Common myeloid progenitor, CD34-positive (primary cell): ENCODE results near the gene HSPA12B.
"Not testable (repeated sequence)": the region's sequence is repeated elsewhere in the genome, so short reads cannot be mapped to it uniquely, and the experiment has no call there.

Source experiments
- CTCF ChIA-PET: fragments of 350-600 bp; sonication (Branson Sonifier 250); formaldehyde crosslinking; loops from one replicate; lab custom pipeline; 2021; ENCODE audit warnings: antibody characterized with exemption; lab: Charles Lee
- POLR2A ChIA-PET: fragments of 350-600 bp; sonication (Branson Sonifier 250); formaldehyde crosslinking; loops from one replicate; lab custom pipeline; 2021; ENCODE audit warnings: antibody characterized with exemption; lab: Charles Lee
- DNase-seq, 3 donors: peaks; one replicate each; pipeline versions ENCODE4 v3.0.0 to v3.0.0-alpha.2; 2013
- H3K27ac ChIP-seq, 2 experiments: 1 replicate in 1 of 2; 2 replicates in 1 of 2; pipeline ENCODE4 v1.7.0; 2013; ENCODE audit warnings: inconsistent platforms in 2 of 2, low read length in 2 of 2, mild to moderate bottlenecking in 2 of 2, low read depth in 1 of 2, moderate library complexity in 1 of 2; ENCODE audit not compliant: severe bottlenecking in 2 of 2, insufficient read depth in 1 of 2, poor library complexity in 1 of 2
- H3K27me3 ChIP-seq, 5 experiments: replicated peaks in 2 of 5; 1 replicate in 3 of 5; 2 replicates in 2 of 5; pipeline versions ENCODE4 v1.6.1 to v1.7.0; 2013; ENCODE audit warnings: low read length in 4 of 5, mild to moderate bottlenecking in 2 of 5, moderate library complexity in 2 of 5, inconsistent platforms in 1 of 5; ENCODE audit not compliant: insufficient read depth in 5 of 5, control insufficient read depth in 4 of 5
- H3K36me3 ChIP-seq, 4 experiments: 1 replicate in 2 of 4; 2 replicates in 2 of 4; pipeline versions ENCODE4 v1.6.1 to v1.7.0; 2013; ENCODE audit warnings: low read length in 3 of 4, control low read depth in 1 of 4, mild to moderate bottlenecking in 1 of 4; ENCODE audit not compliant: control insufficient read depth in 4 of 4, insufficient read depth in 4 of 4
- H3K4me1 ChIP-seq, 4 experiments: 1 replicate in 3 of 4; 2 replicates in 1 of 4; pipeline versions ENCODE4 v1.6.1 to v1.7.1; 2013; ENCODE audit warnings: low read length in 3 of 4, mild to moderate bottlenecking in 3 of 4, control low read depth in 1 of 4, inconsistent platforms in 1 of 4, moderate library complexity in 1 of 4; ENCODE audit not compliant: control insufficient read depth in 4 of 4, insufficient read depth in 4 of 4; ENCODE audit errors: control extremely low read depth in 1 of 4
- H3K4me3 ChIP-seq, 7 experiments: 1 replicate in 4 of 7; 2 replicates in 3 of 7; pipeline versions ENCODE4 v1.5.1 to v1.7.0; 2013; ENCODE audit warnings: mild to moderate bottlenecking in 7 of 7, low read length in 6 of 7, moderate library complexity in 6 of 7, inconsistent platforms in 2 of 7, low read depth in 2 of 7, control low read depth in 1 of 7; ENCODE audit not compliant: insufficient read depth in 4 of 7, control insufficient read depth in 1 of 7; ENCODE audit errors: extremely low read depth in 1 of 7
- H3K9me3 ChIP-seq, 5 experiments: 1 replicate in 4 of 5; 2 replicates in 1 of 5; pipeline versions ENCODE4 v1.6.1 to v1.7.1; 2013; ENCODE audit warnings: low read length in 4 of 5, mild to moderate bottlenecking in 2 of 5, inconsistent platforms in 1 of 5, low read depth in 1 of 5, moderate library complexity in 1 of 5; ENCODE audit not compliant: control insufficient read depth in 4 of 5, insufficient read depth in 2 of 5; ENCODE audit errors: control extremely low read depth in 1 of 5
- WGBS: methylation state at CpG from one replicate; pipeline ENCODE4 v1.1.5; 2013; ENCODE audit not compliant: insufficient coverage; 5-methylcytosine and 5-hydroxymethylcytosine counted together

Gene HSPA12B

GRCh38 chr20:3789201-3789600 lies 56.7 kb downstream of the HSPA12B start:
- ChIA-PET POLR2A (interaction anchor here (0.6 kb wide), 1 partner anchor 15 kb away, joined by 4 read pairs; no protein-coding TSS in a partner anchor), CTCF (interaction anchor here (0.6 to 9.4 kb wide), 5 partner anchors 30 to 138 kb away, joined by 3 to 127 read pairs (median 3); partner anchors contain the start of gene AP5S1)
- H3K9me3 ChIP-seq, H3K27ac ChIP-seq, H3K36me3 ChIP-seq, H3K4me3 ChIP-seq, DNase-seq, H3K27me3 ChIP-seq: not testable (repeated sequence)
- peaks cover 7 to 27% (median 22%) of the 10 kb centered on the region in 4 experiments for H3K4me1 ChIP-seq
- WGBS = 100% methylated on average over 4 of the region's 4 CpGs

- H3K27me3 ChIP-seq, POLR2A ChIA-PET, CTCF ChIA-PET, H3K27ac ChIP-seq, H3K4me3 ChIP-seq, H3K9me3 ChIP-seq, DNase-seq: not testable (repeated sequence)
- H3K36me3 ChIP-seq = peaks cover 0 to 15% (median 3%) of the 10 kb centered on the region in 4 experiments
- no CpG with 5 or more reads among the region's 3 CpGs for WGBS
- peaks cover 0 to 30% (median 23%) of the 10 kb centered on the region in 4 experiments for H3K4me1 ChIP-seq
These were observed 61.7 kb downstream of the HSPA12B start for GRCh38 chr20:3794168-3794567.

GRCh38 chr20:3794701-3795420 lies 62.4 kb downstream of the HSPA12B start:
- Histone ChIP-seq H3K27ac (peak overlapping the region in 1 of 2 experiments; percentile 76), H3K36me3 (peaks cover 0 to 21% (median 3%) of the 10 kb centered on the region in 4 experiments), H3K4me1 (peaks cover 0 to 30% (median 23%) of the 10 kb centered on the region in 4 experiments), H3K27me3 (no peaks in the 10 kb centered on the region), H3K9me3 (no peaks in the 10 kb centered on the region), H3K4me3 (peak overlapping the region in 5 of 7 experiments; percentile 71 to 89 (median 73))
- POLR2A ChIA-PET = no interaction called here
- CTCF ChIA-PET = interaction anchor here (0.6 to 2.0 kb wide), 4 partner anchors 10 to 62 kb away, joined by 3 to 6 read pairs (median 5); partner anchors contain the start of gene AP5S1
- WGBS = 92% methylated on average over 23 of the region's 25 CpGs
- no peak for DNase-seq

- H3K4me1 ChIP-seq = peaks cover 0 to 30% (median 23%) of the 10 kb centered on the region in 4 experiments
These were observed 63.3 kb downstream of the HSPA12B start, which contains the start of gene CDC25B for GRCh38 chr20:3795511-3796468. CDC25B (plus strand) TSS chr20:3796310; CDS start chr20:3796532, 222 bp downstream.

GRCh38 chr20:3796477-3797225 lies 64.2 kb downstream of the HSPA12B start:
- ChIA-PET CTCF (interaction anchor here (0.7 to 2.0 kb wide), 5 partner anchors 9 to 60 kb away, joined by 3 to 6 read pairs (median 4); partner anchors contain the start of genes AP5S1 and CENPB), POLR2A (no interaction called here)
- WGBS = 23% methylated on average over 9 of the region's 33 CpGs
- Histone ChIP-seq H3K27me3 (no peaks in the 10 kb centered on the region), H3K4me1 (peaks cover 0 to 30% (median 23%) of the 10 kb centered on the region in 4 experiments), H3K36me3 (peaks cover 0 to 39% (median 13%) of the 10 kb centered on the region in 4 experiments), H3K27ac (no peak overlapping the region), H3K9me3 (no peaks in the 10 kb centered on the region), H3K4me3 (peak overlapping the region in 5 of 7 experiments; percentile 36 to 89 (median 73))
- DNase-seq = no peak

More at GRCh38 chr20:3795511-3796468, 63.3 kb downstream of the HSPA12B start, which contains the start of gene CDC25B:
- WGBS = 1% methylated on average over 38 of the region's 69 CpGs
- DNase-seq = peak; percentile 78 to 89 (median 87)
- peak within 1 kb of the TSS; percentile 65 to 89 (median 73) for H3K4me3 ChIP-seq
- ChIA-PET CTCF (interaction anchor here (0.6 to 2.0 kb wide), 6 partner anchors 10 to 61 kb away, joined by 3 to 6 read pairs (median 4); partner anchors contain the start of genes AP5S1 and CENPB), POLR2A (no interaction called here)
- no peaks in the 10 kb centered on the region for H3K9me3 ChIP-seq
- H3K36me3 ChIP-seq = peaks cover 0 to 30% (median 8%) of the 10 kb centered on the region in 4 experiments
- H3K27me3 ChIP-seq = no peaks in the 10 kb centered on the region
- H3K27ac ChIP-seq = peak within 1 kb of the TSS in 1 of 2 experiments; percentile 76

GRCh38 chr20:3797226-3797545 lies 64.7 kb downstream of the HSPA12B start:
- H3K27ac ChIP-seq = no peak overlapping the region
- H3K36me3 ChIP-seq = peaks cover 0 to 44% (median 16%) of the 10 kb centered on the region in 4 experiments
- ChIA-PET CTCF (interaction anchor here (1.6 kb wide), 1 partner anchor 29 kb away, joined by 4 read pairs; no protein-coding TSS in a partner anchor), POLR2A (no interaction called here)
- no peaks in the 10 kb centered on the region for H3K9me3 ChIP-seq
- 99% methylated on average over 5 of the region's 5 CpGs for WGBS
- H3K27me3 ChIP-seq = no peaks in the 10 kb centered on the region
- H3K4me3 ChIP-seq = peak overlapping the region in 3 of 7 experiments; percentile 72 to 89 (median 73)
- no peak for DNase-seq
- peaks cover 0 to 30% (median 23%) of the 10 kb centered on the region in 4 experiments for H3K4me1 ChIP-seq
